CD4-positive, alpha-beta T cell (primary cell): Measurements from ENCODE around the gene BSDC1. TPM values are rescaled to one million over a fixed set of nuclear protein-coding genes. Genes with fewer than 3 reads are reported as not detected.
A peak's percentile ranks its signal among the peaks of the same experiment; 100 is the strongest.

Experiments
- ATAC-seq: fragments of 200-7000 bp; cut with Tn5 transposase; one replicate; pipeline ENCODE4 v1.10.0; 2022; ENCODE audit warnings: mild to moderate bottlenecking; ENCODE audit not compliant: poor library complexity
- CTCF ChIA-PET: fragments of 350-600 bp; sonication (Branson Sonifier 250); formaldehyde crosslinking; loops from one replicate; lab custom pipeline; 2021; ENCODE audit warnings: antibody characterized with exemption, inconsistent platforms; lab: Charles Lee
- POLR2A ChIA-PET: fragments of 350-600 bp; sonication (Branson Sonifier 250); formaldehyde crosslinking; loops from one replicate; lab custom pipeline; 2021; ENCODE audit warnings: antibody characterized with exemption, inconsistent platforms; lab: Charles Lee
- DNase-seq, 14 experiments: peaks; one replicate each; pipeline ENCODE4 v3.0.0-alpha.2; 2013 to 2020; ENCODE audit warnings: mixed read lengths in 2 of 14
- H3K27ac ChIP-seq, 2 donors: one replicate each; pipeline versions ENCODE4 v1.5.1 to v1.7.0; 2013; ENCODE audit warnings: low read length in 2 of 2, low read depth in 1 of 2, mild to moderate bottlenecking in 1 of 2
- H3K27me3 ChIP-seq, 2 experiments: 1 replicate in 1 of 2; 2 replicates in 1 of 2; pipeline versions ENCODE4 v1.6.1 to v1.7.0; 2013; ENCODE audit warnings: low read length in 2 of 2, control low read depth in 1 of 2, mild to moderate bottlenecking in 1 of 2, moderate library complexity in 1 of 2; ENCODE audit not compliant: insufficient read depth in 2 of 2, control insufficient read depth in 1 of 2
- H3K36me3 ChIP-seq: one replicate; pipeline ENCODE4 v1.6.1; 2013; ENCODE audit warnings: low read length, control low read depth; ENCODE audit not compliant: insufficient read depth
- H3K4me1 ChIP-seq: one replicate; pipeline ENCODE4 v1.6.1; 2013; ENCODE audit warnings: low read length, control low read depth; ENCODE audit not compliant: insufficient read depth
- H3K4me3 ChIP-seq: one replicate; pipeline ENCODE4 v1.5.1; 2013; ENCODE audit warnings: mild to moderate bottlenecking, low read length, moderate library complexity
- H3K9me3 ChIP-seq, 2 experiments: 1 replicate in 1 of 2; 2 replicates in 1 of 2; pipeline versions ENCODE4 v1.6.1 to v1.7.0; 2013; ENCODE audit warnings: low read length in 2 of 2, mild to moderate bottlenecking in 2 of 2, control low read depth in 1 of 2, moderate library complexity in 1 of 2; ENCODE audit not compliant: control insufficient read depth in 1 of 2, insufficient read depth in 1 of 2
- H3K27ac Mint-ChIP-seq: one replicate; pipeline ENCODE4 v1.8.0; 2020; ENCODE audit warnings: mixed read lengths
- H3K27me3 Mint-ChIP-seq: one replicate; pipeline ENCODE4 v1.8.0; 2021; ENCODE audit warnings: mixed read lengths
- H3K36me3 Mint-ChIP-seq: one replicate; pipeline ENCODE4 v1.8.0; 2021; ENCODE audit warnings: low read depth, mixed read lengths
- H3K4me1 Mint-ChIP-seq: one replicate; pipeline ENCODE4 v1.8.0; 2021; ENCODE audit warnings: low read depth, mixed read lengths
- H3K4me3 Mint-ChIP-seq: one replicate; pipeline ENCODE4 v1.8.0; 2020; ENCODE audit warnings: mild to moderate bottlenecking, mixed read lengths
- H3K9me3 Mint-ChIP-seq: one replicate; pipeline ENCODE4 v1.8.0; 2020; ENCODE audit warnings: mixed read lengths
- CTCF ChIP-seq: fragments of 200-600 bp; IDR thresholded peaks from one replicate; pipeline ENCODE4 v1.8.0; 2022; ENCODE audit warnings: antibody characterized with exemption, mild to moderate bottlenecking
- intact Hi-C, 2 experiments: fragments of 100-400 bp; cut with DNase I in 1 of 2; cut with micrococcal nuclease in 1 of 2; formaldehyde crosslinking; loops; one replicate each; pipeline versions ENCODE4 v1.15.1 to v1.9.0; 2023 to 2025; cut with DNase I, micrococcal nuclease
- total RNA-seq, 174 experiments: library from RNA in 2 of 174; stranded (reverse) in 2 of 174; gene quantifications; one replicate each; pipeline ENCODE4 v1.2.3 and lab custom pipeline; 2021 to 2026

Gene BSDC1
- total RNA-seq, 2 experiments from 2014 or later = 186 to 190 TPM

- H3K4me3 Mint-ChIP-seq = no peak overlapping the region
- ATAC-seq = peak; percentile 81
- peaks cover 56% of the 10 kb centered on the region for H3K36me3 Mint-ChIP-seq
- peaks cover 12% of the 10 kb centered on the region for H3K4me1 Mint-ChIP-seq
- intact Hi-C loops = no loop called here
- no peaks in the 10 kb centered on the region for H3K9me3 Mint-ChIP-seq
- Histone ChIP-seq H3K27me3 (no peaks in the 10 kb centered on the region), H3K36me3 (peaks cover 82% of the 10 kb centered on the region), H3K4me3 (no peak overlapping the region), H3K27ac (peak overlapping the region in 1 of 2 donors; percentile 5), H3K9me3 (no peaks in the 10 kb centered on the region), H3K4me1 (peaks cover 15% of the 10 kb centered on the region)
- ChIA-PET POLR2A (interaction anchor here (0.7 to 2.6 kb wide), 6 partner anchors 34 to 264 kb away, joined by 3 to 12 read pairs (median 4); partner anchors contain the start of genes HDAC1, MARCKSL1, RBBP4 and ZBTB8OS), CTCF (interaction anchor here (1.1 to 2.5 kb wide), 2 partner anchors 14 to 146 kb away, joined by 5 to 8 read pairs; no protein-coding TSS in a partner anchor)
- no peak for TF ChIP-seq CTCF
- no peak for DNase-seq
- no peaks in the 10 kb centered on the region for H3K27me3 Mint-ChIP-seq
- H3K27ac Mint-ChIP-seq = no peak overlapping the region
Measured at GRCh38 chr1:32386676-32387392, 7.4 kb downstream of the BSDC1 start.

GRCh38 chr1:32380057-32380456, 14.2 kb downstream of the BSDC1 start:
- Histone ChIP-seq H3K27me3 (no peaks in the 10 kb centered on the region), H3K9me3 (no peaks in the 10 kb centered on the region), H3K36me3 (peaks cover 96% of the 10 kb centered on the region), H3K27ac (no peak overlapping the region), H3K4me3 (no peak overlapping the region), H3K4me1 (no peaks in the 10 kb centered on the region)
- ChIA-PET POLR2A (interaction anchor here (1.2 kb wide), 1 partner anchor 14 kb away, joined by 6 read pairs; the partner anchor contains the start of gene BSDC1), CTCF (no interaction called here)
- no peaks in the 10 kb centered on the region for H3K9me3 Mint-ChIP-seq
- no peak for DNase-seq
- no peaks in the 10 kb centered on the region for H3K27me3 Mint-ChIP-seq
- no peak overlapping the region for H3K4me3 Mint-ChIP-seq
- peaks cover 97% of the 10 kb centered on the region for H3K36me3 Mint-ChIP-seq
- H3K27ac Mint-ChIP-seq = no peak overlapping the region
- peaks cover 1% of the 10 kb centered on the region for H3K4me1 Mint-ChIP-seq
- intact Hi-C loops = no loop called here
- ATAC-seq = no peak
- TF ChIP-seq CTCF = no peak

- intact Hi-C loops = no loop called here
- Histone ChIP-seq H3K27me3 (no peaks in the 10 kb centered on the region), H3K9me3 (no peaks in the 10 kb centered on the region), H3K4me1 (peaks cover 2% of the 10 kb centered on the region), H3K36me3 (peaks cover 95% of the 10 kb centered on the region), H3K27ac (no peak overlapping the region), H3K4me3 (no peak overlapping the region)
- Mint-ChIP-seq H3K9me3 (no peaks in the 10 kb centered on the region), H3K27ac (no peak overlapping the region), H3K27me3 (no peaks in the 10 kb centered on the region), H3K4me3 (no peak overlapping the region), H3K36me3 (peaks cover 97% of the 10 kb centered on the region), H3K4me1 (peaks cover 15% of the 10 kb centered on the region)
- ChIA-PET POLR2A (interaction anchor here (1.3 to 2.0 kb wide), 2 partner anchors 17 to 56 kb away, joined by 4 to 5 read pairs; partner anchors contain the start of gene BSDC1), CTCF (no interaction called here)
- ATAC-seq = no peak
- DNase-seq = no peak
- no peak for TF ChIP-seq CTCF
Measured at GRCh38 chr1:32377541-32378220, 16.6 kb downstream of the BSDC1 start.
